Karpas-422 (cell line): Measurements from ENCODE around the gene MUC5B. TPM values are rescaled to one million over a fixed set of nuclear protein-coding genes. Genes with fewer than 3 reads are reported as not detected.

ENCODE experiments used
- DNase-seq: peaks from one replicate; pipeline ENCODE4 v3.0.0-alpha.2; 2015
- H2AFZ ChIP-seq: fragments of 200-600 bp; sonication (generic); 2 replicates; pipeline ENCODE4 v1.6.1; 2014; ENCODE audit warnings: antibody characterized with exemption, low read length, mixed read lengths
- H3K27ac ChIP-seq: fragments of 200-600 bp; sonication (generic); 2 replicates; pipeline ENCODE4 v1.5.1; 2014; ENCODE audit warnings: mild to moderate bottlenecking, low read length, moderate library complexity
- H3K27me3 ChIP-seq: fragments of 200-600 bp; sonication (generic); 2 replicates; pipeline ENCODE4 v1.6.1; 2014; ENCODE audit warnings: low read length, mixed read lengths
- H3K36me3 ChIP-seq: fragments of 200-600 bp; sonication (generic); 2 replicates; pipeline ENCODE4 v1.6.1; 2014; ENCODE audit warnings: low read length, mixed read lengths; ENCODE audit not compliant: insufficient read depth
- H3K4me1 ChIP-seq: fragments of 200-600 bp; sonication (generic); 2 replicates; pipeline ENCODE4 v1.6.1; 2014; ENCODE audit warnings: mild to moderate bottlenecking, low read length, mixed read lengths
- H3K4me2 ChIP-seq: fragments of 200-600 bp; sonication (generic); 2 replicates; pipeline ENCODE4 v1.6.1; 2014; ENCODE audit warnings: low read length, low read depth, mild to moderate bottlenecking; ENCODE audit not compliant: poor library complexity, severe bottlenecking
- H3K4me3 ChIP-seq: fragments of 200-600 bp; sonication (generic); 2 replicates; pipeline ENCODE4 v1.5.1; 2014; ENCODE audit warnings: mild to moderate bottlenecking, antibody characterized with exemption, low read length, mixed read lengths
- H3K79me2 ChIP-seq: fragments of 200-600 bp; sonication (generic); 2 replicates; pipeline ENCODE4 v1.6.1; 2014; ENCODE audit warnings: mild to moderate bottlenecking, low read length, mixed read lengths
- H3K9ac ChIP-seq: fragments of 200-600 bp; sonication (generic); 2 replicates; pipeline ENCODE4 v1.6.0; 2014; ENCODE audit warnings: low read length
- H3K9me2 ChIP-seq: fragments of 200-600 bp; sonication (generic), shearing (Covaris generic); replicated peaks from 2 replicates; pipeline ENCODE4 v1.6.0; 2014; ENCODE audit warnings: mild to moderate bottlenecking, low read length, moderate library complexity; ENCODE audit not compliant: insufficient read depth
- H3K9me3 ChIP-seq: fragments of 300-700, 200-600 bp; sonication (generic); 2 replicates; pipeline ENCODE4 v1.6.1; 2014; ENCODE audit warnings: low read length, mixed read lengths
- H4K20me1 ChIP-seq: fragments of 200-600 bp; sonication (generic); 2 replicates; pipeline ENCODE4 v1.6.1; 2014; ENCODE audit warnings: mild to moderate bottlenecking, antibody characterized with exemption, low read length, low read depth; ENCODE audit not compliant: insufficient read depth
- total RNA-seq: library from RNA; depleted of rRNA; stranded (reverse); fragments of >200 nt; shearing (Covaris generic); gene quantifications from 2 replicates; pipeline ENCODE4 v1.2.3, GENCODE V29; 2014; ENCODE audit warnings: low replicate concordance

MUC5B gene
- total RNA-seq, 1 experiment from 2014 or later = 0.04 TPM

- Histone ChIP-seq H3K27ac (no peak overlapping the region), H3K9me3 (no peaks in the 10 kb centered on the region), H3K9me2 (no peaks in the 10 kb centered on the region), H3K79me2 (no peaks in the 10 kb centered on the region), H2AFZ (no peak overlapping the region), H3K4me1 (no peaks in the 10 kb centered on the region), H3K4me3 (no peak overlapping the region), H3K4me2 (no peak overlapping the region), H3K9ac (no peak overlapping the region), H4K20me1 (no peaks in the 10 kb centered on the region; the same call in 1 of the 2 replicates), H3K36me3 (no peaks in the 10 kb centered on the region), H3K27me3 (no peaks in the 10 kb centered on the region)
- no peak for DNase-seq
These were observed 9.4 kb downstream of the MUC5B start for GRCh38 chr11:1232021-1232882.

- no peaks in the 10 kb centered on the region for H3K36me3 ChIP-seq
- H2AFZ ChIP-seq = no peak overlapping the region
- no peaks in the 10 kb centered on the region for H3K9me2 ChIP-seq
- H3K27me3 ChIP-seq = no peaks in the 10 kb centered on the region
- no peak overlapping the region for H3K4me2 ChIP-seq
- no peak overlapping the region for H3K9ac ChIP-seq
- H3K79me2 ChIP-seq = no peaks in the 10 kb centered on the region
- no peak for DNase-seq
- no peaks in the 10 kb centered on the region for H3K4me1 ChIP-seq
- no peak overlapping the region for H3K27ac ChIP-seq
- H4K20me1 ChIP-seq = no peaks in the 10 kb centered on the region; the same call in 1 of the 2 replicates
- no peaks in the 10 kb centered on the region for H3K9me3 ChIP-seq
- no peak overlapping the region for H3K4me3 ChIP-seq
These were observed 10.0 kb downstream of the MUC5B start for GRCh38 chr11:1232883-1233321.

GRCh38 chr11:1233351-1234053 lies 10.6 kb downstream of the MUC5B start:
- Histone ChIP-seq H3K4me2 (no peak overlapping the region), H3K27ac (no peak overlapping the region), H3K27me3 (no peaks in the 10 kb centered on the region), H3K9me3 (no peaks in the 10 kb centered on the region), H3K36me3 (no peaks in the 10 kb centered on the region), H3K4me1 (no peaks in the 10 kb centered on the region), H3K9me2 (no peaks in the 10 kb centered on the region), H3K4me3 (no peak overlapping the region), H3K79me2 (no peaks in the 10 kb centered on the region), H3K9ac (no peak overlapping the region), H2AFZ (no peak overlapping the region), H4K20me1 (no peaks in the 10 kb centered on the region; the same call in 1 of the 2 replicates)
- DNase-seq = no peak

- no peak for DNase-seq
- Histone ChIP-seq H3K27me3 (no peaks in the 10 kb centered on the region), H2AFZ (no peak overlapping the region), H3K9me2 (no peaks in the 10 kb centered on the region), H3K4me2 (no peak overlapping the region), H4K20me1 (no peaks in the 10 kb centered on the region; the same call in 1 of the 2 replicates), H3K9me3 (no peaks in the 10 kb centered on the region), H3K9ac (no peak overlapping the region), H3K4me3 (no peak overlapping the region), H3K4me1 (no peaks in the 10 kb centered on the region), H3K79me2 (no peaks in the 10 kb centered on the region), H3K36me3 (no peaks in the 10 kb centered on the region), H3K27ac (no peak overlapping the region)
These were observed 11.3 kb downstream of the MUC5B start for GRCh38 chr11:1234054-1234720.

- H2AFZ ChIP-seq = no peak overlapping the region
- H3K9ac ChIP-seq = no peak overlapping the region
- no peak overlapping the region for H3K4me3 ChIP-seq
- H3K4me1 ChIP-seq = no peaks in the 10 kb centered on the region
- H3K9me3 ChIP-seq = no peaks in the 10 kb centered on the region
- H3K79me2 ChIP-seq = no peaks in the 10 kb centered on the region
- DNase-seq = no peak
- no peak overlapping the region for H3K27ac ChIP-seq
- H3K36me3 ChIP-seq = no peaks in the 10 kb centered on the region
- H3K27me3 ChIP-seq = no peaks in the 10 kb centered on the region
- H4K20me1 ChIP-seq = no peaks in the 10 kb centered on the region; the same call in 1 of the 2 replicates
- no peaks in the 10 kb centered on the region for H3K9me2 ChIP-seq
- H3K4me2 ChIP-seq = no peak overlapping the region
These were observed 12.0 kb downstream of the MUC5B start for GRCh38 chr11:1234771-1235305.

GRCh38 chr11:1235306-1235900 lies 12.5 kb downstream of the MUC5B start:
- no peaks in the 10 kb centered on the region for H3K9me2 ChIP-seq
- no peak for DNase-seq
- H3K9me3 ChIP-seq = no peaks in the 10 kb centered on the region

GRCh38 chr11:1235901-1236315 lies 13.0 kb downstream of the MUC5B start:
- no peaks in the 10 kb centered on the region for H3K9me3 ChIP-seq
- no peak overlapping the region for H3K9ac ChIP-seq
- H3K4me3 ChIP-seq = no peak overlapping the region
- H3K4me1 ChIP-seq = no peaks in the 10 kb centered on the region
- H3K36me3 ChIP-seq = no peaks in the 10 kb centered on the region
- no peak overlapping the region for H3K4me2 ChIP-seq
- no peaks in the 10 kb centered on the region for H3K27me3 ChIP-seq
- no peaks in the 10 kb centered on the region for H3K79me2 ChIP-seq
- no peak for DNase-seq
- H3K9me2 ChIP-seq = no peaks in the 10 kb centered on the region
- H3K27ac ChIP-seq = no peak overlapping the region
- H2AFZ ChIP-seq = no peak overlapping the region
- H4K20me1 ChIP-seq = no peaks in the 10 kb centered on the region; the same call in 1 of the 2 replicates

More at GRCh38 chr11:1235306-1235900, 12.5 kb downstream of the MUC5B start:
- no peak overlapping the region for H3K9ac ChIP-seq
- H3K27me3 ChIP-seq = no peaks in the 10 kb centered on the region
- H2AFZ ChIP-seq = no peak overlapping the region
- H4K20me1 ChIP-seq = no peaks in the 10 kb centered on the region; the same call in 1 of the 2 replicates
- H3K4me1 ChIP-seq = no peaks in the 10 kb centered on the region
- no peak overlapping the region for H3K27ac ChIP-seq
- H3K4me2 ChIP-seq = no peak overlapping the region
- no peaks in the 10 kb centered on the region for H3K36me3 ChIP-seq
- H3K79me2 ChIP-seq = no peaks in the 10 kb centered on the region
- H3K4me3 ChIP-seq = no peak overlapping the region
